NCI-H2196 (cell line): ENCODE data around the gene P2RY6.

Experiments
- DNase-seq: peaks from one replicate; lab custom pipeline; 2025; ENCODE audit not compliant: unreplicated experiment; lab: John Stamatoyannopoulos, UW

Gene P2RY6

GRCh38 chr11:73314117-73314961 is 42.2 kb downstream of the P2RY6 start:
- no peak for DNase-seq

GRCh38 chr11:73315293-73316020 is 43.3 kb downstream of the P2RY6 start:
- no peak for DNase-seq

GRCh38 chr11:73316422-73316821 is 44.3 kb downstream of the P2RY6 start:
- DNase-seq = no peak

GRCh38 chr11:73317373-73317772 is 45.2 kb downstream of the P2RY6 start:
- DNase-seq = peak; percentile 13

- no peak for DNase-seq
Observed at GRCh38 chr11:73317803-73318202, 45.7 kb downstream of the P2RY6 start.

GRCh38 chr11:73318501-73319011 is 46.4 kb downstream of the P2RY6 start:
- peak; percentile 18 for DNase-seq

- no peak for DNase-seq
Observed at GRCh38 chr11:73320763-73321603, 48.8 kb downstream of the P2RY6 start.

GRCh38 chr11:73321604-73322381 is 49.7 kb downstream of the P2RY6 start:
- no peak for DNase-seq

- no peak for DNase-seq
Observed at GRCh38 chr11:73322382-73323306, 50.5 kb downstream of the P2RY6 start.

GRCh38 chr11:73323464-73323863 is 51.3 kb downstream of the P2RY6 start:
- no peak for DNase-seq

GRCh38 chr11:73324116-73324515 is 52.0 kb downstream of the P2RY6 start:
- DNase-seq = no peak

GRCh38 chr11:73324665-73325035 is 52.5 kb downstream of the P2RY6 start:
- no peak for DNase-seq

GRCh38 chr11:73325036-73325981 is 53.2 kb downstream of the P2RY6 start:
- no peak for DNase-seq

GRCh38 chr11:73326929-73327811 is 55.0 kb downstream of the P2RY6 start:
- no peak for DNase-seq

- DNase-seq = no peak
Observed at GRCh38 chr11:73327812-73328364, 55.8 kb downstream of the P2RY6 start.

- DNase-seq = peak; percentile 7
Observed at GRCh38 chr11:73330569-73331093, 58.5 kb downstream of the P2RY6 start.
